Fibroblast of pulmonary artery (primary cell): ENCODE data around the gene HNRNPH1.
A peak's percentile ranks its signal among the peaks of the same experiment; 100 is the strongest.
"Not testable (repeated sequence)": the region's sequence is repeated elsewhere in the genome, so short reads cannot be mapped to it uniquely, and the experiment has no call there.

Source experiments
- DNase-seq: peaks from one replicate; pipeline ENCODE4 v3.0.0-alpha.2; 2010; ENCODE audit warnings: low read depth
- H3K4me3 ChIP-seq: replicated peaks from 2 replicates; pipeline ENCODE4 v1.5.1; 2011; ENCODE audit warnings: low read depth, mild to moderate bottlenecking, control low read depth, low read length, moderate library complexity
- CTCF ChIP-seq: IDR thresholded peaks from 2 replicates; pipeline ENCODE4 v1.5.1; 2011; ENCODE audit warnings: mild to moderate bottlenecking, control low read depth, low read length, inconsistent platforms; ENCODE audit errors: missing control alignments

HNRNPH1 gene

GRCh38 chr5:179623003-179623905 lies at the start of gene HNRNPH1:
Gene HNRNPH1, minus strand, starts transcription at chr5:179623671. Its CDS starts 538 bp downstream, at chr5:179623133.
- no peak for TF ChIP-seq CTCF
- peak within 1 kb of the TSS; percentile 100 for H3K4me3 ChIP-seq

GRCh38 chr5:179668391-179668790 lies 44.9 kb upstream of the HNRNPH1 start:
- TF ChIP-seq CTCF: peak; percentile 90

More at GRCh38 chr5:179623003-179623905, at the start of gene HNRNPH1:
- peak; percentile 99 for DNase-seq

GRCh38 chr5:179661647-179662046 lies 38.2 kb upstream of the HNRNPH1 start:
- H3K4me3 ChIP-seq, DNase-seq: not testable (repeated sequence)

More at GRCh38 chr5:179668391-179668790, 44.9 kb upstream of the HNRNPH1 start:
- DNase-seq: peak; percentile 66
- no peak overlapping the region for H3K4me3 ChIP-seq

- DNase-seq: peak; percentile 55
- peak overlapping the region; percentile 66 for H3K4me3 ChIP-seq
Observed at GRCh38 chr5:179658179-179658856, 34.8 kb upstream of the HNRNPH1 start.

GRCh38 chr5:179657302-179658178 lies 34.1 kb upstream of the HNRNPH1 start:
- not testable (repeated sequence) for H3K4me3 ChIP-seq, DNase-seq

GRCh38 chr5:179653135-179653534 lies 29.7 kb upstream of the HNRNPH1 start:
- DNase-seq, H3K4me3 ChIP-seq: not testable (repeated sequence)

GRCh38 chr5:179650245-179650644 lies 26.8 kb upstream of the HNRNPH1 start:
- not testable (repeated sequence) for DNase-seq, H3K4me3 ChIP-seq

- not testable (repeated sequence) for DNase-seq, H3K4me3 ChIP-seq
Observed at GRCh38 chr5:179649166-179649703, 25.8 kb upstream of the HNRNPH1 start.

- TF ChIP-seq CTCF: no peak
Observed at GRCh38 chr5:179648410-179648809, 24.9 kb upstream of the HNRNPH1 start.

GRCh38 chr5:179644766-179645165 lies 21.3 kb upstream of the HNRNPH1 start:
- H3K4me3 ChIP-seq, DNase-seq: not testable (repeated sequence)

More at GRCh38 chr5:179648410-179648809, 24.9 kb upstream of the HNRNPH1 start:
- no peak overlapping the region for H3K4me3 ChIP-seq
- no peak for DNase-seq

- not testable (repeated sequence) for H3K4me3 ChIP-seq
Observed at GRCh38 chr5:179643141-179643920, 19.9 kb upstream of the HNRNPH1 start.

GRCh38 chr5:179642626-179643025 lies 19.2 kb upstream of the HNRNPH1 start:
- not testable (repeated sequence) for DNase-seq, H3K4me3 ChIP-seq

More at GRCh38 chr5:179643141-179643920, 19.9 kb upstream of the HNRNPH1 start:
- DNase-seq: not testable (repeated sequence)

GRCh38 chr5:179641745-179642144 lies 18.3 kb upstream of the HNRNPH1 start:
- not testable (repeated sequence) for H3K4me3 ChIP-seq, DNase-seq
